Type B pancreatic cell (in vitro differentiated cells): ENCODE data around the gene SAT1. TPM values are rescaled to one million over a fixed set of nuclear protein-coding genes. Genes with fewer than 3 reads are reported as not detected.
A peak's percentile ranks its signal among the peaks of the same experiment; 100 is the strongest.

ENCODE experiments used
- DNase-seq: peaks from one replicate; pipeline ENCODE4 v3.0.0; 2021; ENCODE audit warnings: mixed read lengths; ENCODE audit not compliant: unreplicated experiment; ENCODE audit errors: extremely low spot score
- H3K27ac Mint-ChIP-seq: 2 replicates; pipeline ENCODE4 v1.8.0; 2021; ENCODE audit warnings: mild to moderate bottlenecking, mixed read lengths
- H3K27me3 Mint-ChIP-seq: 2 replicates; pipeline ENCODE4 v1.8.0; 2021; ENCODE audit warnings: mixed read lengths
- H3K36me3 Mint-ChIP-seq: 2 replicates; pipeline ENCODE4 v1.8.0; 2021; ENCODE audit warnings: mixed read lengths
- H3K4me1 Mint-ChIP-seq: one replicate; pipeline ENCODE4 v1.8.0; 2021; ENCODE audit warnings: mixed read lengths; ENCODE audit not compliant: unreplicated experiment
- H3K4me3 Mint-ChIP-seq: 2 replicates; pipeline ENCODE4 v1.8.0; 2021; ENCODE audit warnings: mild to moderate bottlenecking, mixed read lengths
- H3K9me3 Mint-ChIP-seq: 2 replicates; pipeline ENCODE4 v1.8.0; 2021; ENCODE audit warnings: mixed read lengths
- CTCF ChIP-seq: fragments of 200-600 bp; sonication (generic); conservative IDR thresholded peaks from 2 replicates; pipeline ENCODE4 v1.5.0; 2021; ENCODE audit warnings: antibody characterized with exemption, mild to moderate bottlenecking
- total RNA-seq: library from RNA; stranded (reverse); gene quantifications from 2 replicates; pipeline ENCODE4 v1.2.1, GENCODE V29; 2021; ENCODE audit warnings: low replicate concordance

The SAT1 gene
- total RNA-seq, 1 donor from 2014 or later: 440 TPM

- H3K9me3 Mint-ChIP-seq: no peaks in the 10 kb centered on the region
- no peak for DNase-seq
- no peaks in the 10 kb centered on the region for H3K27me3 Mint-ChIP-seq
- H3K36me3 Mint-ChIP-seq: peaks cover 4% of the 10 kb centered on the region
- peaks cover 4% of the 10 kb centered on the region for H3K4me1 Mint-ChIP-seq
- H3K27ac Mint-ChIP-seq: no peak overlapping the region
- no peak overlapping the region for H3K4me3 Mint-ChIP-seq
- TF ChIP-seq CTCF: peak; percentile 37
Measured at GRCh38 chrX:23779025-23779424, 3.9 kb upstream of the SAT1 start.

GRCh38 chrX:23782455-23782854, 518 bp upstream of the SAT1 start:
- peak overlapping the region; percentile 98 for H3K4me3 Mint-ChIP-seq
- H3K36me3 Mint-ChIP-seq: peaks cover 28% of the 10 kb centered on the region
- no peak for DNase-seq
- no peaks in the 10 kb centered on the region for H3K27me3 Mint-ChIP-seq
- peak overlapping the region; percentile 87 for H3K27ac Mint-ChIP-seq
- peaks cover 18% of the 10 kb centered on the region for H3K4me1 Mint-ChIP-seq
- H3K9me3 Mint-ChIP-seq: no peaks in the 10 kb centered on the region
- TF ChIP-seq CTCF: no peak

GRCh38 chrX:23783589-23784469, 856 bp downstream of the SAT1 start:
- Mint-ChIP-seq H3K36me3 (peaks cover 33% of the 10 kb centered on the region), H3K27me3 (no peaks in the 10 kb centered on the region), H3K27ac (peak overlapping the region; percentile 87), H3K4me1 (peaks cover 25% of the 10 kb centered on the region), H3K4me3 (peak overlapping the region; percentile 98), H3K9me3 (no peaks in the 10 kb centered on the region)
- no peak for DNase-seq
- TF ChIP-seq CTCF: no peak

- Mint-ChIP-seq H3K27ac (peak overlapping the region; percentile 87), H3K36me3 (peaks cover 33% of the 10 kb centered on the region), H3K4me3 (peak overlapping the region; percentile 98), H3K4me1 (peaks cover 28% of the 10 kb centered on the region), H3K9me3 (no peaks in the 10 kb centered on the region), H3K27me3 (no peaks in the 10 kb centered on the region)
- no peak for TF ChIP-seq CTCF
- DNase-seq: no peak
Measured at GRCh38 chrX:23784470-23785331, 1.7 kb downstream of the SAT1 start.

GRCh38 chrX:23785580-23785979, 2.6 kb downstream of the SAT1 start:
- DNase-seq: no peak
- H3K27me3 Mint-ChIP-seq: no peaks in the 10 kb centered on the region
- peak overlapping the region; percentile 98 for H3K4me3 Mint-ChIP-seq
- peaks cover 33% of the 10 kb centered on the region for H3K36me3 Mint-ChIP-seq
- peaks cover 33% of the 10 kb centered on the region for H3K4me1 Mint-ChIP-seq
- no peak for TF ChIP-seq CTCF
- no peaks in the 10 kb centered on the region for H3K9me3 Mint-ChIP-seq
- H3K27ac Mint-ChIP-seq: peak overlapping the region; percentile 87
